ENCODE measurements around the gene SKOR1.

The SKOR1 gene

GRCh38 chr15:67824976-67825880, at the start of gene SKOR1:
SKOR1 (plus strand) TSS chr15:67825509; CDS start chr15:67825603, 94 bp downstream.
- DNase-seq: no peak

DNA sequence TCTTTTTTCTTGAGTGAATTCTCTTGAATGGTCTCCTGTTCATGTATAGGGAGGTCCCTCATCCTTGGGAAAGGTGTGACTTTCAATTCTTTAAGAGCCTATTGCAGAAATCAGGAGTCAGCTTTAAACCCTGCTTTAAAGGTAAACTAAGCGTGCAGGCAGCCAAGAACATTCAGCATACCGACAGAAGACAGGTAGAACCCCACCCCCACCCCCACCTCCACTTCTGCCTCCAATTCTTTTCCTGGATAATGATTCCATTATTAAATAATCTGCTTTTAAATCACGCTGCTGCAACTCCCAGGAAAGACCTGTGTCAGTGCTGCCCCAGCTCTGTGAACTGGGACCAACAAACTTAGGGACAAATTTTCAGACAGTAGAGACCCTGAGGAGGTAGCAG, 49.3 kb upstream of the SKOR1 start:
- no peak for DNase-seq

DNA sequence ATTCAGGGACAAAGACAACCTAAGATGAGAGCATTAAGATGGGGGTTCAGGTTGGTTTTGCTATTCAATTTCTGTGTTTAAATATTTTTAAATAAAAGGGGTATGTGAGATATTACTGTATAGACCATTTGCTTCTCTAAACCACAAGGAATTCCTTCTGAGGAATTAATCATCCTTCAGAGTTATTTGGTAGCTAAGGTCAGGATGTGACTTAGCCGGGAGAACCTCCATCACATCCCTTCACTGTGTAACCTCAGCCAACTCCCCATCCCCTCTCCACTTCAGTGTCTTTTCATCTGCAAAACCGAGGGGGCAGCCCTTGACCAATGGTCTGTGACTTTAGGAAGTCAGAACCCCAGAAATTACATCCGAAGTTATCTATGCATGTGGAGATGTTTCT, 48.7 kb upstream of the SKOR1 start:
- no peak for DNase-seq

GRCh38 chr15:67777071-67777470, 48.2 kb upstream of the SKOR1 start:
- no peak for DNase-seq

DNA sequence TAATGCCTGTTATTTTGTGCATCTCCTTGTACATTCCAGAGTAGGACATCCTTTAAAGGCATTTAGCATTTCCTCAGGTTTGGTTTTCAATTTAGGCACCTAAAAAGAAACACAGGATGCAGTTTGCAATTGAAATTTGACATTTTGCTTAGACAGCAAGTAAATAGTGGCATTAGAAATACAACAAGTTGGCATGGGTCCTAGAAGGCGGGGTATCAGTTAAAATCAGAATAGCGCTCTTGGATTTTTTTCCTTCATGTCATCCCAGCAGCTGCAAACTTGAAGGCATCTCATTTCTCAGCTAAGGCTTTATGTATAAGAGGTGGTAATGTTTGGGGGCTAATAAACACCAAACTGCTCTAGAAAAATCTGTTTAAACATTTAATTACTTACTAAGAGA, 47.5 kb upstream of the SKOR1 start:
- no peak for DNase-seq

- DNase-seq: no peak
Observed at GRCh38 chr15:67778968-67779548, 46.3 kb upstream of the SKOR1 start.

GRCh38 chr15:67779549-67780111, 45.7 kb upstream of the SKOR1 start:
- DNase-seq: no peak

DNA sequence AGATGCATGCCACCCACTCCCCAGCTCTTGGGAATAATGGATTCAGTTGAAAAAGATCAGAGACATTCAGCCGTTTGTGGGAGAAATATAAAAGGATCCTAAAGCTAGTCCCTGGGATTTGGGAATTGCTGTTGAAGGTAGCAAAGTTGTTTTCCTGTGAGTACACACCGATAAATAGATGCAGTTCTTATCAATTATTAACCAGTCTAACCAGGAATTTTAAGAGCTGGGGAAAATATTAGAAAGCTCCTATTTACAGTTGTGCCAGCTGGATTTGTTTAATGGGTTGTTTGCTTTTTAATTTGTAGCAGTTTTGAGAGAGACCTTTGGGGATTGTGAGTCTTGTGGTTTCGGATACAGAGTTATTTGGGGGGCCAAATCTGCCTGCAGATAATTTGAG, 44.2 kb upstream of the SKOR1 start:
- no peak for DNase-seq

- DNase-seq: no peak
Observed at GRCh38 chr15:67781907-67782690, 43.2 kb upstream of the SKOR1 start.

DNA sequence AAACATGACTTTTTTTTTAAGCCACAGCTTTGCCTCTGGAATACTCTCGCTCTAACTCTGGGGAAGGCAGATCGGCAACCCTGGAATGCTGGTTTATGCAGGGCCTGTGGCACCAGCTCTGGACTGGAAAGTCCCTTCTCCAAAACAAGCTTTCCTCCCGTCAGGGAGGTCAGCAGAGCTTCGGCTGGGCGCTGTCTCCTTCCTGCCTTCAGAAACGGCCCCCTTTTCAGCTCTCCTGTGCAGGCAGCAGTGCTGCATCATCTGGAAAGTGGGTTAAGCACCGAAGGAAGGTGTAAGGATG, 42.7 kb upstream of the SKOR1 start:
- no peak for DNase-seq

- peak; percentile 71 for DNase-seq
Observed at GRCh38 chr15:67783303-67783702, 42.0 kb upstream of the SKOR1 start.

DNA sequence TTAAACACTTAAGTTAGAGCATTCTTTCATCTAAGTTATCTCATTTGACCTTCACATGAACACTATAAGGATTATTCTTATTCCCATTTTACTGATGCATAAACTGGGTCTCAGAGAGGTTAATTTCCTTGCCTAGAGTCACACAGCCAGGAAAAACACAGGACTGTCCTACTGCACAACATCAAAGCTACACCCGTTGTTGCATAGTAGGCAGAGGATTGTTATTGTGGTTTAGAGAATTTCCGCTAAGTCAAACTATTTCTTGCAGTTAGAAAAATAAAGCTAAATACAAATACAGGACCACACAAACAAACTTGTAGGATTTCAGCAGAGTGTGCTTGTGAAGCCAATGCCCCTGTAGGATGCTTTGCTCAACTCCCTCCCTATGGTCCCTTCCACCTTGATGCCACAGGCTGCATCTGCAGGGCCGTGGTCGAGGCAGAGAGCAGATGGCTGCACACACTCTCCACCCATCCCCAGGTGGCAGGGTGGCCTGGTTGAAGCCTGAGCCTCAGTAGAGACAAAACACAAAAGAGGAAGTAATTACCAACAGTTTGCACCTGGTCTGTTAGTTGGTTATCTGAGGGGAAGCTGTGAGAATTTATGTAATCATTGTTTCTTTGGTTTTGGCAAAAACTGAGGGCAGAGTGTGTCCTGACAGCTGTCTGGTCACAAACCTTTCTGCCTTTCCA, 41.1 kb upstream of the SKOR1 start:
- peak; percentile 79 for DNase-seq

DNA sequence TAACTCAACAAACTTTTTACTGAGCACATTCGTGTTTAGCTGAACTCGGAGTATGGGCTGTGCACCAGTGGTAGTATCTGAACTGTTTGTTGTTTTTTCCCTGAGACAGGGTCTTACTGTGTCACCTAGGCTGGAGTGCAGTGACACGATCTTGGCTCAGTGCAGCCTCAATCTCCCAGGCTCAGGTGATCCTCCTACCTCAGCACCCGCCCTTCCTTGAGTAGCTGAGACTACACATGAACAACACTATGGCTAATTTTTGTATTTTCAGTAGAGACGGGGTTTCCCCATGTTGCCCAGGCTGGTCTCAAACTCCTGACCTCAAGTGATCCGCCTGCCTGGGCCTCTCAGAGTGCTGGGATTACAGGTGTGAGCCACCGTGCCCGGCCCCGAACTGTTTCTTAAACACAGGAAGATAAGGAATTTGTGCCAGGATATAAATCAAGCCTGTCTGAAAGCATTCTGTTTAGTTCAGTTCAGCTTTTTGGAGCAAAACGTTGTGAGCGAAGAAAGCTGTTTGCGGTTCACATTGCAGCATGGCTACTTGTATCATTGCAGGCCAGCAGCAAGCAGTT, 40.4 kb upstream of the SKOR1 start:
- DNase-seq: no peak

GRCh38 chr15:67785431-67785830, 39.9 kb upstream of the SKOR1 start:
- DNase-seq: no peak

DNA sequence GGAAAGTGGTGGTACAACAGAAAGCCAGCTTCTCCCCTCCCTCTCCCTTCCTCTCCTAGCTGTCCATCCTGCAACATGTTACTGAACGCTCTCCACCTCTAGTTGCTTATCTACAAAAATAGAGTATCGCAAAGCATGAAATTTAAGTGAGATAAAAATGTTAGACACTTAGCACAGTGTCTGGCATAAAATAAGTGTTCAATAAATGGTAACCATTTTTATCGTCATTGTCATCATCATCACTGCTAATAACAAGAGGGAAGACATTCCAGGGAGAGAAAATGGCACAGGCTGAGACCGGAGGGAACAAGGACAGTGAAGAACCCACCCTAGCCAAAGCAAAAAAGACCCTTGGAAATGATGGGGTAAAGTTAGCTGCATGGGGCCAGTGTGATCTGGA, 38.7 kb upstream of the SKOR1 start:
- DNase-seq: no peak

DNA sequence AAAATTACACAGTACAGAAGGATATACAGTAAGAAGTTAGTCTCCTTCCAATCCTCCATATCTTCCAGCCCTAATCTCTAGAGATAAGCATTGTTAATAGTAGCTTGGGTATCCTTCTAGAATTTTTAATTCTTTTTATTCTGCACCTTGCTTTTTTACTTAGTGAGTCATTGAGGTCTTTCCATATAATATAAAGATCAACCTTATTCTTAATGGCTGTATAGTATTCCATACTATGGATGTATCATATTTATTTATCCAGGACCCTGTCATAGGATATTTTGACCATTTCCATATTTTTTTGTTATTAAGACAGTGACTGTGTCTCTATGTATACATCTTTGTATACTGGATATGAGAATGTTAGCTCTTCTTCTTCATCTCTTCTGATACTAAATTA, 36.3 kb upstream of the SKOR1 start:
- no peak for DNase-seq

DNA sequence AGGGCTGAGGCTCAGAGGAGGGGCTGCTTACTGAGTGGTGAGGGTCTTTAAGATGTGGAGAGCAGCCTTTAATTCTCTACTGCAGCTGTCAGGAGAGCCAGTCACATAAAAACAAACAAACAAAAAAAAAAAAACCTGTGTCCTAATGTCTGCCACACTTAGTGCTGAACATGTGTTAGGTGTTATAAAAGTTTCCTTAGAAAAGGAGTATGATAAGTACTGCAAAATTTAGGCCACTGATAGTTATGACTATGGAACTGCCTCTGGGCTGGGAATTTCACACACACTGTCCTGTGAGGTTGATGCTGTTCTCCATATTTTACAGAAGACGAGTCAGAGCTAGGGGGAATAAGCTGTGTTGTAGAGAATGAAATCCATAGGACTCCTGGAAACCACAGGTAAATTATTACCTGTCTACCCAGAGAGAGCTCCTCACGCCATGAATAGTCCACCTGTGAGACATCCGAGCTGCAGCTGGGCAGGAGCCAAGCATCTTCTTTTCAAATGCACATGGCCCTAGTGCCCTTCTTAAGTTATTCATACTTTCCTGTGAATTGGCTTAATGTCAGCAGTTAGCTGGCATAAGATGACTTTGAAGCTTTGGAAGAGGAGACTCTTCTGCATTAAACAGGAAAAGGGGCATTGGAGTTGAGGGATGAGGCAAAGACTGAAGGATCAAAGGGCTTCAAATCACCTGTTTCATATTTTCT, 34.5 kb upstream of the SKOR1 start:
- DNase-seq: no peak

DNA sequence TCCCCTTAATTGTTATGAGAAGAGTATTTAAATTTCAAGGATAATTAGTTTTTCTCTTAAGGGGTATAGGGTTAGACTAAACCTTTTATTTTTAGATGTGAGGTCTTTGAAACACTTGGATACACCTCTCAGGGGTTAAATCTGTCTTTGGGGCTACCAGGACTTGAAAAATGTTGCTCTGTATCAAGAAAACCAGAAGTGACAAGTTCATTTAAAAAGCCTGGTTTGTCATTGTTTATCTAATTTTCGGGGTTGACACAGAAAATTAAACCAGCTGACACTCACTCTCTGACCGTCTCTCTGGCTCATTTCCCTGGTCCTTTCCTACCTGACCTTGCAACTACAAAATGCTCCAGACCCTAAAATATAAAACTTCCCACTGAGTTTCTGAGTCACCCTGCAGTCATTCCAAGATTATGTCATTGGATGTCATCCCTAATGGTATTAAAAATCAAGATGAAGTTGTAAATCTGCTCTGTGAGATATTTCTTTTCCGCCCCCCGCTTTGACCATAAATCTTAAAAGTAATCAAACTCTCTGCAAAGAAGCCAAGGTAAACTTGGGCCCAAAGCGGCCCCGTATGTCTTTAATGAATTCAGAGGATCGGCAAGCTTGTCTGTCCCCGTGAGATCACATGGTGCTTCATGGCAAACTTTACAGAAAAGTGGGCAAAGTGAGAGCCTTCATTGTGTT, 32.9 kb upstream of the SKOR1 start:
- DNase-seq: no peak

DNA sequence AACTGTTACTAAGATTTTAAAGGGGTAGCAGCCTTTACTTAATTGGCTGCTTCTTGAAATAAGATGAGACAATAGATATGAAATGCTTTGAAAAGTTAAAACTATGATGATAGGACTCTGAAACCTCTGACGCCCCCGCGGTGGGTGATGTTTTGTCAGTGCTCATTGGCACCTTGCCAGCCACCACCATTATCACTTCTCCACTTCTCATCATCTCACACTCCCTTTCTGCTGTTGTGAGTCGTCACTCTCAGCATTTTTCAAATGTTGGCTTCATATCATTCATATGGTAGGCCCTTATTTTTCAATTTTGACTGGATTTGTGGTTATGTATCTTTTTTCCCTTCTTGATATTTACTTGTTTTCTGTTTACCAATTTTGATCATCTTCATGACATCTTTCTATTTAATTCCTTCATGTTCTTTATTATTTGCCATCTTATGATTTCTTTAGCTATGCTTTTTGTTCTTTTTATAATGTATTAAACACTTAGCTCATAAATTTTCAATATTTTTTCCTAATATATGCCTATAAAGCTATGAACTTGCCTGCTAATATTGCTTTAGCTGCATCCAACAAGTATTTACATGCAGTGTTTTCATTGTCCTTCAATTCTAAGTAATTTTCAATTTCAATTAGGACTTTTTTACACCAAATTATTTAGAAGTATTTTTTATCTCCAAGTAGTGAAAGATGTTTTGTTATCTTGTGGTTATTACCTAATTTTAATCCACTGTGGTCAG, 30.3 kb upstream of the SKOR1 start:
- no peak for DNase-seq

Data from CD4-positive, alpha-beta T cell treated with Interleukin-15 for 1 hour (primary cell).